GM19099 (cell line): ENCODE measurements around the gene FOSB.

Experiments
- POLR2A ChIP-seq: IDR thresholded peaks from 3 replicates; pipeline ENCODE4 v1.6.1; 2011; ENCODE audit warnings: low read depth; ENCODE audit not compliant: insufficient read length; ENCODE audit errors: extremely low read depth

FOSB gene

GRCh38 chr19:45472563-45473366 is 5.0 kb downstream of the FOSB start:
- TF ChIP-seq POLR2A, result no peak

GRCh38 chr19:45473367-45473681 is 5.5 kb downstream of the FOSB start:
- no peak for TF ChIP-seq POLR2A

GRCh38 chr19:45473682-45474605 is 6.1 kb downstream of the FOSB start:
- no peak for TF ChIP-seq POLR2A

GRCh38 chr19:45474606-45475521 is 7.1 kb downstream of the FOSB start:
- TF ChIP-seq POLR2A, result no peak

GRCh38 chr19:45475537-45476291 is 7.9 kb downstream of the FOSB start:
- TF ChIP-seq POLR2A, result no peak

GRCh38 chr19:45476304-45476703 is 8.5 kb downstream of the FOSB start:
- no peak for TF ChIP-seq POLR2A

GRCh38 chr19:45477186-45477585 is 9.4 kb downstream of the FOSB start:
- TF ChIP-seq POLR2A, result no peak

GRCh38 chr19:45477713-45478453 is 10.1 kb downstream of the FOSB start:
- no peak for TF ChIP-seq POLR2A

GRCh38 chr19:45478454-45479238 is 10.8 kb downstream of the FOSB start:
- peak; percentile 61 for TF ChIP-seq POLR2A

- TF ChIP-seq POLR2A, result no peak
These were observed 15.2 kb downstream of the FOSB start for GRCh38 chr19:45483033-45483432.

- TF ChIP-seq POLR2A, result no peak
These were observed 16.6 kb downstream of the FOSB start for GRCh38 chr19:45484273-45484945.
